IMR-90 (cell line): ENCODE measurements around the gene GNG11. TPM values are rescaled to one million over a fixed set of nuclear protein-coding genes. Genes with fewer than 3 reads are reported as not detected.

ENCODE experiments used
- ATAC-seq: fragments of 200-7000 bp; cut with Tn5 transposase; 2 replicates; pipeline ENCODE4 v1.9.1; 2020; ENCODE audit warnings: low read depth, mild to moderate bottlenecking, moderate library complexity
- BruUV-seq: library from RNA; stranded (reverse); fragments of 400-500 nt; replicated peaks from 2 replicates; lab custom pipeline; 2021; lab: Mats Ljungman, UMichigan
- CTCF ChIA-PET: fragments of 300-600 bp; formaldehyde crosslinking; extraction: SDS; loops from one replicate; lab custom pipeline; 2021; ENCODE audit warnings: antibody characterized with exemption; lab: Yijun Ruan, JAX
- POLR2A ChIA-PET: fragments of 300-600 bp; sonication (Branson Sonifier 250); formaldehyde crosslinking; loops from one replicate; lab custom pipeline; 2022; ENCODE audit warnings: antibody characterized with exemption; ENCODE audit not compliant: unreplicated experiment; lab: Charles Lee
- DNase-seq: peaks from one replicate; pipeline ENCODE4 v3.0.0; 2013
- H2AFZ ChIP-seq: replicated peaks from 2 replicates; pipeline ENCODE3; 2013; ENCODE audit warnings: low read length, mild to moderate bottlenecking; ENCODE audit not compliant: poor library complexity
- H2AK5ac ChIP-seq: 2 replicates; pipeline ENCODE4 v1.6.1; 2013; ENCODE audit warnings: low read depth, low read length, inconsistent platforms
- H2AK9ac ChIP-seq: replicated peaks from 2 replicates; pipeline ENCODE3; 2013; ENCODE audit warnings: mild to moderate bottlenecking, low read depth, low read length, moderate library complexity; ENCODE audit not compliant: poor library complexity
- H2BK120ac ChIP-seq: 2 replicates; pipeline ENCODE4 v1.6.1; 2013; ENCODE audit warnings: low read depth, low read length, inconsistent platforms
- H2BK15ac ChIP-seq: 3 replicates; pipeline ENCODE4 v1.6.1; 2013; ENCODE audit warnings: low read depth, low read length, inconsistent platforms
- H2BK20ac ChIP-seq: 2 replicates; pipeline ENCODE4 v1.6.1; 2013; ENCODE audit warnings: low read depth, mild to moderate bottlenecking, inconsistent platforms, low read length, moderate library complexity
- H2BK5ac ChIP-seq: 2 replicates; pipeline ENCODE4 v1.6.1; 2013; ENCODE audit warnings: mild to moderate bottlenecking, low read depth, low read length, inconsistent platforms; ENCODE audit not compliant: poor library complexity, severe bottlenecking
- H3K14ac ChIP-seq: replicated peaks from 2 replicates; pipeline ENCODE4 v1.6.1; 2013; ENCODE audit warnings: low read depth, low read length, inconsistent platforms
- H3K18ac ChIP-seq: 2 replicates; pipeline ENCODE4 v1.6.1; 2013; ENCODE audit warnings: low read depth, low read length, control low read depth
- H3K23ac ChIP-seq: 2 replicates; pipeline ENCODE4 v1.6.1; 2013; ENCODE audit warnings: low read depth, low read length, inconsistent platforms
- H3K27ac ChIP-seq: 2 replicates; pipeline ENCODE4 v1.5.1; 2013; ENCODE audit warnings: mild to moderate bottlenecking, control low read depth, low read length; ENCODE audit not compliant: insufficient read depth
- H3K27me3 ChIP-seq: 2 replicates; pipeline ENCODE4 v1.6.1; 2013; ENCODE audit warnings: low read length; ENCODE audit not compliant: control insufficient read depth, insufficient read depth
- H3K36me3 ChIP-seq: 2 replicates; pipeline ENCODE4 v1.6.1; 2013; ENCODE audit warnings: low read length, mixed read lengths; ENCODE audit not compliant: control insufficient read depth, insufficient read depth
- H3K4ac ChIP-seq: 2 replicates; pipeline ENCODE4 v1.6.1; 2013; ENCODE audit warnings: low read depth, low read length, inconsistent platforms
- H3K4me1 ChIP-seq: 2 replicates; pipeline ENCODE4 v1.6.1; 2013; ENCODE audit warnings: low read length, mixed read lengths; ENCODE audit not compliant: control insufficient read depth, insufficient read depth
- H3K4me2 ChIP-seq: 2 replicates; pipeline ENCODE4 v1.6.1; 2013; ENCODE audit warnings: low read depth, mild to moderate bottlenecking, control low read depth, low read length, moderate library complexity
- H3K4me3 ChIP-seq: 2 replicates; pipeline ENCODE4 v1.5.1; 2013; ENCODE audit warnings: low read depth, mild to moderate bottlenecking, control low read depth, low read length, moderate library complexity; ENCODE audit not compliant: insufficient read depth
- H3K56ac ChIP-seq: 2 replicates; pipeline ENCODE4 v1.6.1; 2013; ENCODE audit warnings: low read length, inconsistent platforms; ENCODE audit not compliant: insufficient read depth; ENCODE audit errors: extremely low read depth
- H3K79me1 ChIP-seq, 2 experiments: 2 replicates each; pipeline ENCODE4 v1.6.1; 2013; ENCODE audit warnings: low read length in 2 of 2, inconsistent platforms in 1 of 2, low read depth in 1 of 2
- H3K9ac ChIP-seq: 2 replicates; pipeline ENCODE4 v1.6.1; 2013; ENCODE audit warnings: low read depth, low read length, control low read depth
- H3K9me1 ChIP-seq: 2 replicates; pipeline ENCODE4 v1.6.1; 2013; ENCODE audit warnings: low read length, inconsistent platforms; ENCODE audit not compliant: insufficient read depth
- H3K9me3 ChIP-seq: 2 replicates; pipeline ENCODE4 v1.6.1; 2013; ENCODE audit warnings: low read length; ENCODE audit not compliant: control insufficient read depth, insufficient read depth
- H4K20me1 ChIP-seq: 2 replicates; pipeline ENCODE4 v1.6.1; 2013; ENCODE audit warnings: low read length, inconsistent platforms; ENCODE audit not compliant: insufficient read depth
- H4K5ac ChIP-seq: 2 replicates; pipeline ENCODE4 v1.6.1; 2013; ENCODE audit warnings: mild to moderate bottlenecking, low read depth, low read length, control low read depth
- H4K8ac ChIP-seq, 2 experiments: 2 replicates each; pipeline ENCODE4 v1.6.1; 2013; ENCODE audit warnings: low read depth in 2 of 2, low read length in 2 of 2, control low read depth in 1 of 2, inconsistent platforms in 1 of 2
- H4K91ac ChIP-seq: 2 replicates; pipeline ENCODE4 v1.6.1; 2013; ENCODE audit warnings: low read depth, low read length, inconsistent platforms; ENCODE audit not compliant: insufficient read depth
- BHLHE40 ChIP-seq: fragments of 150-350 bp; IDR thresholded peaks from 2 replicates; pipeline ENCODE4 v1.6.1; 2016; ENCODE audit warnings: mild to moderate bottlenecking, low read depth, low read length
- CEBPB ChIP-seq: IDR thresholded peaks from 2 replicates; pipeline ENCODE4 v1.6.1; 2012; ENCODE audit warnings: low read depth, low read length, improper control_type of control experiment
- CHD1 ChIP-seq: IDR thresholded peaks from 2 replicates; pipeline ENCODE4 v1.6.1; 2012; ENCODE audit warnings: low read depth, low read length, improper control_type of control experiment
- CTCF ChIP-seq: conservative IDR thresholded peaks from 2 replicates; pipeline ENCODE4 v1.5.1; 2012; ENCODE audit warnings: mild to moderate bottlenecking, low read depth, low read length, improper control_type of control experiment
- ELK1 ChIP-seq: fragments of 150-350 bp; IDR thresholded peaks from 2 replicates; pipeline ENCODE4 v1.6.1; 2016; ENCODE audit warnings: low read depth, mild to moderate bottlenecking, low read length, moderate library complexity, borderline replicate concordance
- MAFK ChIP-seq: IDR thresholded peaks from 2 replicates; pipeline ENCODE4 v1.6.1; 2012; ENCODE audit warnings: low read depth, low read length, improper control_type of control experiment
- MAZ ChIP-seq: IDR thresholded peaks from 2 replicates; pipeline ENCODE4 v1.6.1; 2012; ENCODE audit warnings: low read depth, mild to moderate bottlenecking, low read length, improper control_type of control experiment, moderate library complexity, borderline replicate concordance
- MXI1 ChIP-seq: IDR thresholded peaks from 2 replicates; pipeline ENCODE4 v1.6.1; 2012; ENCODE audit warnings: low read depth, mild to moderate bottlenecking, low read length, moderate library complexity, borderline replicate concordance
- POLR2A ChIP-seq: IDR thresholded peaks from 2 replicates; pipeline ENCODE4 v1.6.1; 2012; ENCODE audit warnings: mild to moderate bottlenecking, low read depth, low read length
- RCOR1 ChIP-seq: IDR thresholded peaks from 2 replicates; pipeline ENCODE4 v1.6.1; 2012; ENCODE audit warnings: mild to moderate bottlenecking, low read length, improper control_type of control experiment; ENCODE audit not compliant: insufficient replicate concordance
- RFX5 ChIP-seq: IDR thresholded peaks from 2 replicates; pipeline ENCODE4 v1.8.0; 2012; ENCODE audit warnings: low read depth, mild to moderate bottlenecking, low read length, moderate library complexity
- SMC3 ChIP-seq: fragments of 150-350 bp; IDR thresholded peaks from 2 replicates; pipeline ENCODE4 v1.6.1; 2016; ENCODE audit warnings: low read depth, mild to moderate bottlenecking, antibody characterized with exemption, low read length, moderate library complexity
- WGBS, 2 experiments: methylation state at CpG; one replicate each; pipeline versions ENCODE4 v1.1.5 to v1.1.7; 2013; ENCODE audit warnings: missing lambda C conversion rate in 2 of 2; ENCODE audit not compliant: insufficient read length in 1 of 2; ENCODE audit errors: extremely low coverage in 2 of 2; 5-methylcytosine and 5-hydroxymethylcytosine counted together
- dilution Hi-C: fragments of 300-500 bp; cut with HindIII; formaldehyde crosslinking; loops from one replicate; pipeline ENCODE4 v1.14.3; 2018; ENCODE audit warnings: low sequenced_read_pairs; ENCODE audit not compliant: unreplicated experiment
- in situ Hi-C: fragments of 300-500 bp; cut with MboI; formaldehyde crosslinking; loops from 3 replicates; pipeline ENCODE4 v1.14.3; 2019; ENCODE audit warnings: low sequenced_read_pairs, inconsistent platforms, mixed read lengths
- intact Hi-C: fragments of 100-400 bp; cut with micrococcal nuclease; formaldehyde crosslinking; loops from 2 replicates; pipeline ENCODE4 v1.10.0; 2022
- polyA plus RNA-seq, 3 experiments: library from polyadenylated mRNA; depleted of rRNA; stranded (reverse); fragments of >200 nt; gene quantifications; 2 replicates each; pipeline ENCODE4 v1.2.3, GENCODE V29; 2012; ENCODE audit warnings: low replicate concordance in 1 of 3
- total RNA-seq: library from RNA; depleted of rRNA; stranded (reverse); fragments of >200 nt; gene quantifications from 2 replicates; pipeline ENCODE4 v1.2.3, GENCODE V29; 2012

GNG11 gene
- total and polyA plus RNA-seq, 2 of the 4 experiments (the other 2 are of a cell fraction), result 6.1 to 10.5 TPM

GRCh38 chr7:93968911-93969620, 47.5 kb downstream of the GNG11 start:
- no TSS peak for BruUV-seq
- no peaks in the 10 kb centered on the region for H3K79me1 ChIP-seq
- no peak overlapping the region for H4K8ac ChIP-seq
- H2BK20ac ChIP-seq, result no peak overlapping the region
- H3K18ac ChIP-seq, result no peak overlapping the region
- no peak overlapping the region for H2AK9ac ChIP-seq
- no peaks in the 10 kb centered on the region for H4K20me1 ChIP-seq
- H4K91ac ChIP-seq, result no peak overlapping the region
- CTCF ChIA-PET, result no interaction called here
- H3K56ac ChIP-seq, result no peak overlapping the region
- H3K4ac ChIP-seq, result no peak overlapping the region
- no peak overlapping the region for H2BK15ac ChIP-seq
- H3K9me3 ChIP-seq, result no peaks in the 10 kb centered on the region
- H3K14ac ChIP-seq, result 0 out of 2 replicates have a peak overlapping the region, but pooled peaks have one; percentile 33
- POLR2A ChIA-PET, result no interaction called here
- no peaks in the 10 kb centered on the region for H3K9me1 ChIP-seq
- intact Hi-C loops, result no loop called here
- no peak overlapping the region for H3K23ac ChIP-seq
- no peak overlapping the region for H2BK5ac ChIP-seq
- H3K4me1 ChIP-seq, result peaks cover 1% of the 10 kb centered on the region; the same call in 1 of the 2 replicates
- no peak overlapping the region for H2AK5ac ChIP-seq
- in situ Hi-C loops, result no loop called here
- H3K27me3 ChIP-seq, result no peaks in the 10 kb centered on the region
- no peak overlapping the region for H2AFZ ChIP-seq
- no peak overlapping the region for H3K27ac ChIP-seq
- no peak overlapping the region for H3K9ac ChIP-seq
- TF ChIP-seq BHLHE40 (no peak), SMC3 (no peak), ELK1 (no peak), RCOR1 (no peak), CTCF (no peak), CEBPB (no peak; the same call in 1 of the 2 replicates), POLR2A (no peak), CHD1 (no peak), MXI1 (no peak), MAZ (no peak), RFX5 (no peak), MAFK (no peak)
- H3K4me2 ChIP-seq, result no peak overlapping the region
- DNase-seq, result no peak
- H3K4me3 ChIP-seq, result no peak overlapping the region
- H2BK120ac ChIP-seq, result no peak overlapping the region
- WGBS, 2 experiments, result no CpG with 5 or more reads among the region's 2 CpGs
- dilution Hi-C loops, result no loop called here
- no peak overlapping the region; the same call in 1 of the 2 replicates for H4K5ac ChIP-seq
- no peaks in the 10 kb centered on the region for H3K36me3 ChIP-seq
- no peak; the same call in 1 of the 2 replicates for ATAC-seq
